HEK293 (cell line): ENCODE results near the gene NET1.

ENCODE experiments used
- ZBTB8A ChIP-seq: fragments of 450-650 bp; formaldehyde crosslinking; IDR thresholded peaks from 2 replicates; pipeline ENCODE4 v1.5.1; 2016; ENCODE audit warnings: missing biosample characterization, missing genetic modification characterization
- TF ChIP-seq, protein P1 (sequence below): fragments of 450-650 bp; formaldehyde crosslinking; IDR thresholded peaks from 2 replicates; pipeline ENCODE4 v1.5.1; 2016; ENCODE audit warnings: missing biosample characterization, missing genetic modification characterization

GRCh38 chr10:5411941-5412276 is 448 bp upstream of the NET1 start:
- TF ChIP-seq ZBTB8A (tag by site-specific recombination) = no peak
- TF ChIP-seq, protein P1, sequence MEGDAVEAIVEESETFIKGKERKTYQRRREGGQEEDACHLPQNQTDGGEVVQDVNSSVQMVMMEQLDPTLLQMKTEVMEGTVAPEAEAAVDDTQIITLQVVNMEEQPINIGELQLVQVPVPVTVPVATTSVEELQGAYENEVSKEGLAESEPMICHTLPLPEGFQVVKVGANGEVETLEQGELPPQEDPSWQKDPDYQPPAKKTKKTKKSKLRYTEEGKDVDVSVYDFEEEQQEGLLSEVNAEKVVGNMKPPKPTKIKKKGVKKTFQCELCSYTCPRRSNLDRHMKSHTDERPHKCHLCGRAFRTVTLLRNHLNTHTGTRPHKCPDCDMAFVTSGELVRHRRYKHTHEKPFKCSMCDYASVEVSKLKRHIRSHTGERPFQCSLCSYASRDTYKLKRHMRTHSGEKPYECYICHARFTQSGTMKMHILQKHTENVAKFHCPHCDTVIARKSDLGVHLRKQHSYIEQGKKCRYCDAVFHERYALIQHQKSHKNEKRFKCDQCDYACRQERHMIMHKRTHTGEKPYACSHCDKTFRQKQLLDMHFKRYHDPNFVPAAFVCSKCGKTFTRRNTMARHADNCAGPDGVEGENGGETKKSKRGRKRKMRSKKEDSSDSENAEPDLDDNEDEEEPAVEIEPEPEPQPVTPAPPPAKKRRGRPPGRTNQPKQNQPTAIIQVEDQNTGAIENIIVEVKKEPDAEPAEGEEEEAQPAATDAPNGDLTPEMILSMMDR (tag by site-specific recombination) = no peak
